Measurements from ENCODE around the gene ADAMTSL4. TPM values are rescaled to one million over a fixed set of nuclear protein-coding genes. Genes with fewer than 3 reads are reported as not detected.

ADAMTSL4 gene
- total and polyA plus RNA-seq, 9 of the 15 experiments (the other 6 are each of a cell fraction or from before 2014, with no cell fraction given): 12.7 to 212 (median 35.6) TPM

GRCh38 chr1:150574260-150575071, 25.3 kb downstream of the ADAMTSL4 start:
- Histone ChIP-seq H3K36me3 (ENCODE audit: control insufficient read depth, insufficient read depth, low read length) (peaks cover 65% of the 10 kb centered on the region), H3K4me1 (replicated peaks in 1 of 2; ENCODE audit: control insufficient read depth in 2 of 2, insufficient read depth in 2 of 2, low read length in 2 of 2) (peaks cover 5 to 14% of the 10 kb centered on the region in 2 experiments; a peak in 4 of 5 replicates), H3K9ac (ENCODE audit: insufficient read depth in 1 of 2, low read depth in 2 of 2, low read length in 2 of 2) (no peak overlapping the region)
- TF ChIP-seq ZNF444 (CRISPR knock-in tag; IDR thresholded peaks at IDR 0.05) (0 out of 2 replicates have a peak, but pooled peaks have one; percentile 11), BCLAF1 (IDR thresholded peaks at IDR 0.05; ENCODE audit: borderline replicate concordance in 1 of 2, control insufficient read depth in 1 of 2, low read depth in 2 of 2, low read length in 1 of 2) (peak in 1 of 2 experiments; percentile 67; a peak in 1 of 4 replicates), ILF3 (IDR thresholded peaks at IDR 0.05; ENCODE audit: borderline replicate concordance) (0 out of 2 replicates have a peak, but pooled peaks have one; percentile 6), ZBTB17 (CRISPR knock-in tag; IDR thresholded peaks at IDR 0.05) (0 out of 2 replicates have a peak, but pooled peaks have one; percentile 19), HMG20B (CRISPR knock-in tag; IDR thresholded peaks at IDR 0.05) (no peak), ATF4 (CRISPR knock-in tag; IDR thresholded peaks at IDR 0.05) (no peak), ZNF584 (CRISPR knock-in tag; IDR thresholded peaks at IDR 0.05; ENCODE audit: low read depth) (no peak), PHF8 (IDR thresholded peaks at IDR 0.05; ENCODE audit: borderline replicate concordance, low read length) (no peak), ZBTB7A (IDR thresholded peaks at IDR 0.05; ENCODE audit: borderline replicate concordance, control insufficient read depth, low read depth, low read length) (0 out of 2 replicates have a peak, but pooled peaks have one; percentile 20), MBD1 (CRISPR knock-in tag; IDR thresholded peaks at IDR 0.05) (no peak), ZNF655 (CRISPR knock-in tag; IDR thresholded peaks at IDR 0.05) (no peak), XRCC3 (IDR thresholded peaks at IDR 0.05) (no peak)

More at GRCh38 chr1:150574260-150575071, 25.3 kb downstream of the ADAMTSL4 start:
- Histone ChIP-seq H3K9me3 (replicated peaks; ENCODE audit: control insufficient read depth, insufficient read depth, low read depth, low read length) (no peaks in the 10 kb centered on the region), H3K9me1 (ENCODE audit: control insufficient read depth, insufficient read depth, low read length) (no peaks in the 10 kb centered on the region), H3K4me3 (peak overlapping the region; percentile 98; the same call in 1 of the 2 replicates), H3K79me2 (ENCODE audit: control insufficient read depth, insufficient read depth, low read length) (peaks cover 64% of the 10 kb centered on the region), H3K4me2 (ENCODE audit: insufficient read depth, low read length) (peak overlapping the region; percentile 12), H4K20me1 (replicated peaks; ENCODE audit: control insufficient read depth, insufficient read depth, low read length) (peaks cover 51% of the 10 kb centered on the region), H2AFZ (ENCODE audit: low read depth, low read length) (no peak overlapping the region), H3K27me3 (ENCODE audit: control insufficient read depth in 2 of 2, insufficient read depth in 2 of 2, low read length in 2 of 2) (no peaks in the 10 kb centered on the region), H3K27ac (ENCODE audit: extremely low read depth, low read depth, low read length) (no peak overlapping the region; the same call in 2 of the 3 replicates)
- DNase-seq (ENCODE audit: extremely low read depth in 1 of 4, low spot score in 3 of 4) (peak in 1 of 4 experiments; percentile 9), FAIRE-seq (no peak), ATAC-seq (no peak)
- POLR2A ChIA-PET: interaction anchor here (0.7 to 11.0 kb wide), 10 partner anchors 11 to 432 kb away, joined by 3 to 148 read pairs (median 4); partner anchors contain the start of gene ENSA
- 95% methylated on average over 6 of the region's 6 CpGs for WGBS (ENCODE audit: insufficient coverage, low coverage, missing lambda C conversion rate)
- CTCF ChIA-PET (ENCODE audit: low intra/inter-chr PET ratio): no interaction called here
- in situ Hi-C loops (cut with MboI): no loop called here
- intact Hi-C loops (cut with micrococcal nuclease): loop anchor here (5.0 kb wide), 1 partner anchor 238 kb away; no protein-coding TSS in a partner anchor
- no TSS peak for BruUV-seq (replicated peaks)

All from K562 (cell line).